ENCODE results near the gene MYOM1.

DNA sequence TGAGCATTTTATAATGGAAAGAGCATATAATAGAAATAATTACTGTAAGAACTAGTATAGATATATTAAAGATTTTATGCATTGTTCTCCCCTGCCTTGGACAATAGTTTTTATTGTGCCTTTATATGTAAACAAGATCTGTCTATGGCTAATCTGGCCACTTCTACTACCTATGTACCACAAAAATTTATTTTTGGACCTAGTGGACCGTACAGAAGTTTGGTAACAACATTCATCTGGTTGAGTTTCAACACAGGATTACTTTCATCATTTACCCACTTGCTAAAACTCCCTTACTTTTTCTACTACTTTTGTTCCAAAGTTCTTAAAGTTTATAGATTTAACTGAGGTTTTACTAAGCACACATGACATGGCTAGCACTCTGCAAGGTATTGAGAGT, 13.2 kb upstream of the MYOM1 start:
- no peak for TF ChIP-seq GATA2 (IDR thresholded peaks at IDR 0.05; ENCODE audit: low read depth, low read length)
- TF ChIP-seq GATA3 (IDR thresholded peaks at IDR 0.05; ENCODE audit: low read depth, low read length), result no peak

Data from SH-SY5Y (cell line).